A549 (cell line): ENCODE results near the gene ACSF3. TPM values are rescaled to one million over a fixed set of nuclear protein-coding genes. Genes with fewer than 3 reads are reported as not detected.
A peak's percentile ranks its signal among the peaks of the same experiment; 100 is the strongest.

Source experiments
- ATAC-seq, 2 experiments: fragments of 200-7000 bp in 1 of 2; fragments of >200 bp in 1 of 2; cut with Nextera tagmentation in 1 of 2; cut with Tn5 transposase in 1 of 2; 3 replicates each; pipeline versions ENCODE4 v1.8.0 to v1.9.1; 2018 to 2020; ENCODE audit warnings: mild to moderate bottlenecking in 1 of 2, moderate library complexity in 1 of 2
- CTCF ChIA-PET: fragments of 300-600 bp; sonication (Branson Sonifier 250); formaldehyde crosslinking; extraction: SDS; loops from one replicate; lab custom pipeline; 2021; ENCODE audit warnings: antibody characterized with exemption, inconsistent platforms; lab: Yijun Ruan, JAX
- POLR2A ChIA-PET: fragments of 350-600 bp; formaldehyde crosslinking; extraction: SDS; loops from one replicate; lab custom pipeline; 2021; ENCODE audit warnings: antibody characterized with exemption, inconsistent platforms; lab: Yijun Ruan, JAX
- DNase-seq, 2 experiments: peaks; one replicate each; pipeline versions ENCODE4 v3.0.0 to v3.0.0-alpha.2; 2011 to 2016; ENCODE audit warnings: low read depth in 1 of 2, low spot score in 1 of 2
- FAIRE-seq: peaks from 2 replicates; lab custom pipeline; 2011; peaks lifted over from hg19 to GRCh38; lab: Jason Lieb, UNC
- H3K27ac ChIP-seq, 2 experiments: fragments of >200 bp; sonication (Bioruptor Twin); formaldehyde crosslinking; 3 replicates each; pipeline ENCODE4 v1.5.1; 2016 to 2017
- H3K4me1 ChIP-seq: fragments of >200 bp; sonication (Bioruptor Twin); formaldehyde crosslinking; 3 replicates; pipeline ENCODE4 v1.6.1; 2016
- H3K4me2 ChIP-seq: fragments of >200 bp; sonication (Bioruptor Twin); formaldehyde crosslinking; 3 replicates; pipeline ENCODE4 v1.6.1; 2016
- H3K4me3 ChIP-seq: fragments of >200 bp; sonication (Bioruptor Twin); formaldehyde crosslinking; 3 replicates; pipeline ENCODE4 v1.5.1; 2016
- H3K9me3 ChIP-seq: fragments of >200 bp; sonication (Bioruptor Twin); formaldehyde crosslinking; 3 replicates; pipeline ENCODE4 v1.6.1; 2016
- BCL3 ChIP-seq: fragments of >200 bp; sonication (Bioruptor Twin); formaldehyde crosslinking; IDR thresholded peaks from 3 replicates; pipeline ENCODE4 v1.6.1; 2016
- BHLHE40 ChIP-seq: IDR thresholded peaks from 2 replicates; pipeline ENCODE4 v1.6.1; 2012; ENCODE audit warnings: low read depth, low read length, inconsistent platforms
- CBX8 ChIP-seq: fragments of 200-600 bp; sonication (generic); IDR thresholded peaks from 2 replicates; pipeline ENCODE4 v1.6.1; 2016
- CHD2 ChIP-seq: fragments of 150-350 bp; IDR thresholded peaks from 2 replicates; pipeline ENCODE4 v1.6.1; 2014; ENCODE audit warnings: low read length; ENCODE audit not compliant: partially characterized antibody
- EP300 ChIP-seq, 2 experiments: fragments of >200 bp; sonication (Bioruptor Twin); formaldehyde crosslinking; IDR thresholded peaks; 2 replicates in 1 of 2; 3 replicates in 1 of 2; pipeline ENCODE4 v1.6.1; 2016 to 2017
- ESRRA ChIP-seq: fragments of 150-350 bp; IDR thresholded peaks from 2 replicates; pipeline ENCODE4 v1.6.1; 2014; ENCODE audit warnings: mild to moderate bottlenecking, low read length, borderline replicate concordance
- FOSL2 ChIP-seq, 2 experiments: fragments of 450-650 bp in 1 of 2; fragments of >200 bp in 1 of 2; sonication (Bioruptor Twin) in 1 of 2; formaldehyde crosslinking; IDR thresholded peaks; 2 replicates each; pipeline versions ENCODE4 v1.5.0 to v1.6.1; 2016 to 2020; ENCODE audit warnings: mild to moderate bottlenecking in 1 of 2, moderate library complexity in 1 of 2
- FOXS1 ChIP-seq: fragments of 250-450 bp; sonication (Bioruptor Pico); IDR thresholded peaks from 2 replicates; pipeline ENCODE4 v1.5.0; 2020; ENCODE audit warnings: mild to moderate bottlenecking, moderate library complexity
- HDAC2 ChIP-seq: fragments of 200-600 bp; sonication (generic); IDR thresholded peaks from 2 replicates; pipeline ENCODE4 v1.6.1; 2016
- HES2 ChIP-seq: fragments of >200 bp; sonication (Bioruptor Twin); formaldehyde crosslinking; IDR thresholded peaks from 2 replicates; pipeline ENCODE4 v1.6.1; 2016
- HOXB13 ChIP-seq: fragments of 250-450 bp; sonication (Bioruptor Pico); IDR thresholded peaks from 2 replicates; pipeline ENCODE4 v1.5.0; 2020; ENCODE audit warnings: low read depth, mild to moderate bottlenecking, moderate library complexity
- HOXB5 ChIP-seq: fragments of 250-450 bp; sonication (Bioruptor Pico); IDR thresholded peaks from 2 replicates; pipeline ENCODE4 v1.5.0; 2020; ENCODE audit warnings: mild to moderate bottlenecking, moderate library complexity
- JUNB ChIP-seq: fragments of >200 bp; sonication (Bioruptor Twin); formaldehyde crosslinking; IDR thresholded peaks from 2 replicates; pipeline ENCODE4 v1.6.1; 2016
- MAFK ChIP-seq: fragments of 450-650 bp; IDR thresholded peaks from 2 replicates; pipeline ENCODE4 v1.6.1; 2014; ENCODE audit not compliant: partially characterized antibody
- MAX ChIP-seq: IDR thresholded peaks from 2 replicates; pipeline ENCODE4 v1.6.1; 2012
- PHF8 ChIP-seq: fragments of 200-600 bp; sonication (generic); IDR thresholded peaks from 2 replicates; pipeline ENCODE4 v1.6.1; 2016; ENCODE audit warnings: low read depth, mild to moderate bottlenecking, antibody characterized with exemption, moderate library complexity, borderline replicate concordance
- POLR2AphosphoS2 ChIP-seq: conservative IDR thresholded peaks from 2 replicates; pipeline ENCODE4 v1.6.1; 2012; ENCODE audit warnings: low read length, improper control_type of control experiment, inconsistent platforms
- RAD21 ChIP-seq, 2 experiments: fragments of >200 bp in 1 of 2; sonication (Bioruptor Twin) in 1 of 2; formaldehyde crosslinking in 1 of 2; IDR thresholded peaks in 1 of 2; conservative IDR thresholded peaks in 1 of 2; 2 replicates in 1 of 2; 3 replicates in 1 of 2; pipeline ENCODE4 v1.6.1; 2012 to 2018; ENCODE audit warnings: inconsistent platforms in 1 of 2
- RARB ChIP-seq: fragments of 250-450 bp; sonication (Bioruptor Pico); IDR thresholded peaks from 2 replicates; pipeline ENCODE4 v1.8.0; 2021; ENCODE audit warnings: mild to moderate bottlenecking, moderate library complexity
- SREBF2 ChIP-seq: fragments of 450-650 bp; IDR thresholded peaks from 2 replicates; pipeline ENCODE4 v1.6.1; 2014; ENCODE audit warnings: mild to moderate bottlenecking, moderate library complexity
- TP53 ChIP-seq: fragments of 250-450 bp; sonication (Bioruptor Pico); IDR thresholded peaks from 2 replicates; pipeline ENCODE4 v1.5.0; 2021; ENCODE audit warnings: mild to moderate bottlenecking, moderate library complexity
- ZFP36 ChIP-seq: fragments of 450-650 bp; IDR thresholded peaks from 2 replicates; pipeline ENCODE4 v1.6.1; 2014; ENCODE audit warnings: borderline replicate concordance; ENCODE audit not compliant: partially characterized antibody
- ZSCAN20 ChIP-seq: fragments of 250-450 bp; sonication (Bioruptor Pico); IDR thresholded peaks from 2 replicates; pipeline ENCODE4 v1.8.0; 2022; ENCODE audit warnings: mild to moderate bottlenecking, moderate library complexity
- WGBS: methylation state at CpG from one replicate; pipeline ENCODE4 v1.1.6; 2017; ENCODE audit errors: missing lambda C conversion rate; 5-methylcytosine and 5-hydroxymethylcytosine counted together
- polyA plus RNA-seq, 4 experiments: library from polyadenylated mRNA; depleted of rRNA in 3 of 4; stranded (reverse); fragments of >200 nt; fragmentation: RNase III in 1 of 4; extraction: RNeasy Plus Mini Kit Qiagen cat#74134 plus additional on column Dnase treatment in 1 of 4; gene quantifications; 2 replicates in 3 of 4; 3 replicates in 1 of 4; pipeline ENCODE4 v1.2.3, GENCODE V29; 2011 to 2017

The ACSF3 gene
- polyA plus RNA-seq, 2 of the 4 experiments (the other 2 are of a cell fraction), result 9.8 to 13.1 TPM

- Histone ChIP-seq H3K27ac (no peak overlapping the region), H3K9me3 (no peaks in the 10 kb centered on the region), H3K4me3 (no peak overlapping the region)
- DNase-seq, result no peak
- POLR2A ChIA-PET, result no interaction called here
- no peak for FAIRE-seq
- TF ChIP-seq MAFK (peak; percentile 16), JUNB (no peak), TP53 (CRISPR knock-in tag) (no peak)
- TF ChIP-seq, all 56 proteins: peak for 1
- 78% methylated on average over 15 of the region's 15 CpGs for WGBS
- CTCF ChIA-PET, result no interaction called here
- no peak for ATAC-seq
- H3K4me2 ChIP-seq, result no peak overlapping the region
- no peaks in the 10 kb centered on the region for H3K4me1 ChIP-seq
Measured at GRCh38 chr16:89106533-89107202, 13.0 kb downstream of the ACSF3 start.

GRCh38 chr16:89107203-89107582 is 13.5 kb downstream of the ACSF3 start:
- no peak overlapping the region for H3K4me2 ChIP-seq

GRCh38 chr16:89108416-89108815 is 14.8 kb downstream of the ACSF3 start:
- H3K9me3 ChIP-seq, result no peaks in the 10 kb centered on the region
- no peak overlapping the region for H3K4me3 ChIP-seq
- ChIA-PET POLR2A (no interaction called here), CTCF (interaction anchor here (1.4 kb wide), 1 partner anchor 10 kb away, joined by 4 read pairs; no protein-coding TSS in a partner anchor)
- ATAC-seq, result no peak
- no peak overlapping the region for H3K27ac ChIP-seq
- FAIRE-seq, result no peak
- no peaks in the 10 kb centered on the region for H3K4me1 ChIP-seq
- TF ChIP-seq HOXB5 (CRISPR knock-in tag), result no peak
- TF ChIP-seq PHF8, result no peak
- no peak for TF ChIP-seq EP300 (IDR thresholded peaks at IDR 0.05)
- no peak for TF ChIP-seq CBX8
- TF ChIP-seq RAD21 (conservative IDR thresholded peaks at IDR 0.05 in 1 of 2, IDR thresholded peaks at IDR 0.05 in 1 of 2), result no peak
- no peak for TF ChIP-seq BCL3
- no peak for TF ChIP-seq MAX
- TF ChIP-seq SREBF2, result no peak
- TF ChIP-seq BHLHE40, result no peak
- 86% methylated on average over 5 of the region's 5 CpGs for WGBS
- no peak overlapping the region for H3K4me2 ChIP-seq
- DNase-seq, result no peak

More at GRCh38 chr16:89107203-89107582, 13.5 kb downstream of the ACSF3 start:
- no peak overlapping the region for H3K27ac ChIP-seq
- H3K9me3 ChIP-seq, result no peaks in the 10 kb centered on the region
- FAIRE-seq, result no peak
- ChIA-PET POLR2A (no interaction called here), CTCF (no interaction called here)
- no peaks in the 10 kb centered on the region for H3K4me1 ChIP-seq
- DNase-seq, result no peak
- H3K4me3 ChIP-seq, result no peak overlapping the region
- TF ChIP-seq POLR2AphosphoS2, result no peak
- no peak for TF ChIP-seq BCL3
- no peak for TF ChIP-seq ESRRA
- TF ChIP-seq SREBF2, result no peak
- no peak for TF ChIP-seq FOXS1 (CRISPR knock-in tag)
- TF ChIP-seq HOXB13 (CRISPR knock-in tag), result no peak
- no peak for TF ChIP-seq ZFP36
- no peak for TF ChIP-seq HDAC2
- no peak for TF ChIP-seq CHD2
- TF ChIP-seq MAFK, result no peak
- TF ChIP-seq JUNB, result no peak
- no peak for TF ChIP-seq FOSL2 (IDR thresholded peaks at IDR 0.05)
- TF ChIP-seq FOSL2 (CRISPR knock-in tag; IDR thresholded peaks at IDR 0.05), result no peak
- TF ChIP-seq ZSCAN20 (CRISPR knock-in tag), result no peak
- TF ChIP-seq PHF8, result no peak
- no peak for TF ChIP-seq RARB (CRISPR knock-in tag)
- no peak for TF ChIP-seq BHLHE40
- no peak for TF ChIP-seq HES2
- 90% methylated on average over 20 of the region's 20 CpGs for WGBS
- no peak for ATAC-seq
